ENCODE data around the gene IRAG1. TPM values are rescaled to one million over a fixed set of nuclear protein-coding genes. Genes with fewer than 3 reads are reported as not detected.

IRAG1 gene
- total RNA-seq, 2 experiments from 2014 or later, result 0.08 TPM; not detected in 1

DNA sequence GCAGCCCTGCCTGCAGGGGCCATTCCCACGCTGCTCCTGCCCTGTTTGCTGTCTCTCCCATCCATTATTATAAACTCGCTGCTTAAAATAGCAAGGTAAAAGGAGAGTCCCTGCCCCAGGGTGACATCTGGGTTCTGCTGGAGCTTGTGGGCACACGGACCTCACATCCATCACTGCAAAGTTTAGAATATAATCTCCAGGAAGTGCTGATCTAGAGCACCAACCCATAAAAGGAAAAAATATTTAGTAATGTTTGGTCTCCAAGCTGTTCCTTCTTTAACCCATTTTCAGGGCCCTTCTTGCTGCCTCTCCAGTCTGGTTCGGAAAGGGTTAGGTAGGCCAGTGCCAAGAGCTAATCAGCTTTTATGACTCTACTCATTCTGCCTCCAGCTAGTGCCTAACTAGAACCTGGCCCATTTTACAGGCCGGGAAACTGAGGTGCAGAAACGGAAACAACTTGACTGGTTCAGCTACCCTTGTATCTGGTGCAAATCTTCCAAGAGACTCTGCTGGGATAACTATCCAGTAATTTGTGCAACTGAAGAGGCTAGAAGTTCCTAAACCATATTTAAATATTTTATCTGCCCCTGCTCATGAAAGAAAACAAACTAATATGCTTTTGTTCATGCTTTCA, 37.5 kb downstream of the IRAG1 start:
- H3K27ac Mint-ChIP-seq, result no peak overlapping the region
- no peaks in the 10 kb centered on the region for H3K36me3 Mint-ChIP-seq (ENCODE audit: low read depth)
- H3K9me3 Mint-ChIP-seq, result no peaks in the 10 kb centered on the region
- H3K4me1 Mint-ChIP-seq, result peaks cover 47% of the 10 kb centered on the region
- POLR2A ChIA-PET, result no interaction called here
- CTCF ChIA-PET, result interaction anchor here (0.9 to 9.6 kb wide), 11 partner anchors 10 to 856 kb away, joined by 3 to 135 read pairs (median 4); partner anchors contain the start of gene RNF141
- H3K4me3 Mint-ChIP-seq, result no peak overlapping the region
- no peaks in the 10 kb centered on the region for H3K27me3 Mint-ChIP-seq
- DNase-seq, result no peak

DNA sequence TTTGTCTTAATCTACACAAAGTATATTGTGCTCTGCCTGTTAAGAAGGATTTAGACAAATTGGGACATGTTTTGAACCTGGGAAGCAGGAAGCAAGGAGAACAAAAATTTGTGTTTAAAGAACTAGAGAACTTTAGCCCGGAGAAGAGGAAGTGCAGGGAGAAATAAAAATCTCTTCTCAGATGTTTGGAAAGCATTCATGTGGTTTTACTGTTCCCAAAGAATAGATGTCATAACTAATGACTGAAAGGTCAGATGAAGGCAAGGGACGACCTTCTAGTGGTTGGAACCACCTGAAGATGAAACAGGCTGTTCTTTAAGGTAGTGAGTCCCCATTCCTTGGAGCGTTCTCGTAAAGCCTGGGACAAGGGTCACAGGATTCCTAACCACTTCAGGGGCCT, 38.3 kb downstream of the IRAG1 start:
- no peak overlapping the region for H3K27ac Mint-ChIP-seq

DNA sequence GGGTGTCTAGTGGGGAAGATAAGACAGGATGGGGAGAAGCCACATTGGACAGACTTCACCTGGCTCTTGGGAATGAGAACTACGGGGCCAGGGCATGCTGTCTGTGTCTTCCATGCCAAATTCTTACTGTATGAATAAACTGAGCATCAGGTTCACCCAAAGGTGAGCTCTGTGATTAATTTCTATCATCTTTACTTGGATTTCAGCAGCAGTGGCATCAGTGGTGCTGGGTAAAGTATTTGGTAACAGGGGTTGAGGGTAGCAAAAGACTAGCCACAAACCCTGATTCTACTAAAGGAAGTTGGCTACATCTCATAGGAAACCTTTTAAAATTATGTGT, 38.8 kb downstream of the IRAG1 start:
- no peak overlapping the region for H3K27ac Mint-ChIP-seq
- H3K27me3 Mint-ChIP-seq, result no peaks in the 10 kb centered on the region
- no peak for DNase-seq
- H3K4me3 Mint-ChIP-seq, result no peak overlapping the region
- no peaks in the 10 kb centered on the region for H3K9me3 Mint-ChIP-seq
- no peaks in the 10 kb centered on the region for H3K36me3 Mint-ChIP-seq (ENCODE audit: low read depth)
- H3K4me1 Mint-ChIP-seq, result peaks cover 45% of the 10 kb centered on the region
- CTCF ChIA-PET, result interaction anchor here (0.7 to 9.6 kb wide), 28 partner anchors 10 to 855 kb away, joined by 3 to 135 read pairs (median 5); partner anchors contain the start of genes LYVE1 and RNF141
- POLR2A ChIA-PET, result interaction anchor here (0.7 to 1.5 kb wide), 4 partner anchors 8 to 244 kb away, joined by 3 read pairs; no protein-coding TSS in a partner anchor

More for the DNA sequence above, 38.3 kb downstream of the IRAG1 start:
- ChIA-PET CTCF (interaction anchor here (0.7 to 9.6 kb wide), 21 partner anchors 10 to 855 kb away, joined by 3 to 135 read pairs (median 5); partner anchors contain the start of gene RNF141), POLR2A (interaction anchor here (0.9 to 1.5 kb wide), 2 partner anchors 199 to 241 kb away, joined by 3 read pairs; no protein-coding TSS in a partner anchor)
- no peaks in the 10 kb centered on the region for H3K9me3 Mint-ChIP-seq
- H3K27me3 Mint-ChIP-seq, result no peaks in the 10 kb centered on the region
- no peak overlapping the region for H3K4me3 Mint-ChIP-seq
- DNase-seq, result no peak
- no peaks in the 10 kb centered on the region for H3K36me3 Mint-ChIP-seq (ENCODE audit: low read depth)
- H3K4me1 Mint-ChIP-seq, result peaks cover 47% of the 10 kb centered on the region

DNA sequence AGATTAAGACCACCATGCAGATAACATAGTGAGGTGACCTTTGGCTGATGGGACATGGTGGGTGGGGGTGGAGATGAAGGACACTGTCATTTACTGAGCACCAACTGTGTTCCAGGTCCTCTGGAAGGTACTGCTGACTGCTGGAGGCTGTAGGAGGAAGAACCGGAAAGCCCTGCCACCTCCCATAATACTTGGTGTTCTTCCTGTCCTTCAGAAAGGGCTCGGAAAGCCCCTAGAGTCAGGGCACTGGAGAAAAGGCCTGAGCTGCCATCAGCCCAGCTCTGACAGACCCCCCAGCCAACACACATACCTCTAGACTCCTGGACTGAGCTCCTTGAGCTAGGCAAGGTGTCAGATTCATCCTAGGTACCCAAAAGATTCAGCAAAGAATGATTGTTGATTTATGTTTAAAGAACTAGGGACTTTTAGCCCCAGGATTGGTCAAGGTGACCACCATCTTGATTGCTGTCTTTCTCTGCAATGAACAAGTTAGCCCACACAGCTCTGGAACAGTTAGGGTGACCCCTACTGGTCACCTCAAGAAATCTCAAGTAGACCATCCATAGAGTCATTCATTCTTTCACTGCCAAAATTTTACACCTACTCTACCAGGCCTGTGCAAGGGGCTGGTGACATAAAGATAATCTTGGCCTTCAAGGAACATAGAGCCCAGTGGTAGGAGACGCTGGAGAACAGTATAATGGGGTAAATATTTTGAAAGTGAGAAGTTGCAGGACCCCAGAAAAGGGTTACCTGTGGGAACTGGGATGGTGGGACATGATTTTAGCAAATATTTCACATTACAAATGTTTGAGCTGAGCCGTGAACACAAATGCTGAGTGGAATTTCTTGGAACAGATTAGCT, 39.4 kb downstream of the IRAG1 start:
- no peak overlapping the region for H3K4me3 Mint-ChIP-seq
- no peaks in the 10 kb centered on the region for H3K9me3 Mint-ChIP-seq
- peaks cover 39% of the 10 kb centered on the region for H3K4me1 Mint-ChIP-seq
- DNase-seq, result peak; percentile 49
- H3K27me3 Mint-ChIP-seq, result no peaks in the 10 kb centered on the region
- POLR2A ChIA-PET, result interaction anchor here (0.7 to 1.5 kb wide), 5 partner anchors 9 to 244 kb away, joined by 3 to 5 read pairs (median 3); partner anchors contain the start of gene RNF141
- CTCF ChIA-PET, result interaction anchor here (0.5 to 9.6 kb wide), 36 partner anchors 10 to 1187 kb away, joined by 3 to 135 read pairs (median 4); partner anchors contain the start of genes LYVE1 and RNF141
- no peaks in the 10 kb centered on the region for H3K36me3 Mint-ChIP-seq (ENCODE audit: low read depth)
- no peak overlapping the region for H3K27ac Mint-ChIP-seq

DNA sequence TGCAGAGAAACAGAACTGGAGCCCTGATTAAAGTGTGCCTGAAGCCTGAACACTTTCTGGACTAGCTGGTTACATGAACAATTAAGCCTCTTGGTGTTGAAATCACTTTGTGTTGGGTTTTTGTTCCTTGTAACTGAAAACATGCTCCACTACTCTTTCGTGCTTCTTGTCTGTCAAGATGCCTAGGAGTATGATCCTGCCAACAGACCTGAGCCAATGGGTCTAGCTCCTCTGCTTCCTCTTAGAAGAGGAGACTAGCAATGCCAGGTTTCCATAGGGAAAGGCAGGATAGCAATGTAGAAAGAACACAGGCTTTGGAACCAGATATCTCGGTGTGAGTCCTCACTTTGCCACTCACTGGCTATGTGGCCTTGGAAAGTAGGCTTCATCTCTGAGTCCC, 40.3 kb downstream of the IRAG1 start:
- Mint-ChIP-seq H3K9me3 (no peaks in the 10 kb centered on the region), H3K4me3 (no peak overlapping the region), H3K4me1 (peaks cover 31% of the 10 kb centered on the region), H3K36me3 (ENCODE audit: low read depth) (no peaks in the 10 kb centered on the region), H3K27me3 (no peaks in the 10 kb centered on the region), H3K27ac (no peak overlapping the region)
- ChIA-PET CTCF (interaction anchor here (1.2 to 9.6 kb wide), 12 partner anchors 15 to 287 kb away, joined by 3 to 135 read pairs (median 4); partner anchors contain the start of gene RNF141), POLR2A (no interaction called here)
- DNase-seq, result no peak

DNA sequence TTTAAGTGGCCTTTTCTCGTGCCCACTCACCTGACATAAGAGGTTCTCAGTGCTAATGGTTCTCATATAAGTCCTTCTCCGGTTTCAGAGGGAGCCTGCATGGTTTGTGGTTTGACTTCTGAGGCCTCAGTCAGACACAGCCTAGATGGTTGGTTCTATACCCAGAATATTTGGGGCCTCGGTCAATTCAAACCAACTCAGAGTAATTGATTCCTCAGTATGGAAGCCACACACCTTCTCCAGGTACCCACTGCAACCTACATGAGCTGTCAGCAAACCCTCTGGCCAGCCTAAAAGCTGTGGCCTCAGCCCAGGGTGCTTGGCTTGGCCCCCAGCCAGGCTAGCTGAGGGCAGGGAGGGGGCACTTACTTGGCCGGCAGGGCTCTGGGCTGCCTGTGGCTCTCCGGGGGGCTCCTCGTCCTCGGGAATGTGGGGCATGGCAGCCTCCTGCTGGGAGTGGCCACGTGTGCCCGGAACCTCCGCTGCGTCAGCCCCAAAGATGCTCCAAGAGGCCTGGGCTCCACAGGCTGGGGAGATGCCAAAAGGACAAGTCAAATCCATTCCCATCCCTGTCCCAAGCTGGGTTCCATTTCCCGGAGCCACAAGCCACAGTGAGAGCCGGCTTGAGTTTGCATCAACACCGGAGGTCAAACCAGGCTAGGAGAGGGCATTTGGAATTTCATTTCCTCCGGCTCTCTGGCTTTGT, 41.7 kb downstream of the IRAG1 start:
- POLR2A ChIA-PET, result interaction anchor here (0.6 to 1.9 kb wide), 2 partner anchors 235 to 243 kb away, joined by 3 to 4 read pairs; no protein-coding TSS in a partner anchor
- no peak overlapping the region for H3K27ac Mint-ChIP-seq

DNA sequence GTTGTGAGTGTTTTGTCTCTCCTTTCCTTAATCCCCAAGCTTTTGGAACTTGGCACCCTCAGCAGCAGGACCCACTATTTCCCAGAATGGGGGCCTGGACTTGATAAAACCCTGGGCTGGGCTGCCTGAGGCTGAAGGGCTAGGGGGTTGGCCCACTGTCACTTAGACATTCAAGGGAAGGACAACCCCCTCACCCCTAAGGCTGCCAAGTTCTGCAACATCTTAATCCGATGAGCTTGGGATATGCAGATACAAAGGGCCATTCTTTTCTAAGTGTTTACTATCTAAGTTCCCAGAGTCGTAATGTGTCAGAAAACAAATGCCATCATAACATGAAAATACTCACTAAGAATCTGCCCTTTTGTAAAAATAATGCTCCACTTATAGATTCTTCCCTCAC, 42.9 kb downstream of the IRAG1 start:
- ChIA-PET POLR2A (no interaction called here), CTCF (interaction anchor here (0.7 to 9.6 kb wide), 4 partner anchors 9 to 284 kb away, joined by 3 to 135 read pairs (median 4); no protein-coding TSS in a partner anchor)
- no peak for DNase-seq
- Mint-ChIP-seq H3K4me1 (peaks cover 22% of the 10 kb centered on the region), H3K4me3 (no peak overlapping the region), H3K9me3 (no peaks in the 10 kb centered on the region), H3K27ac (no peak overlapping the region), H3K27me3 (no peaks in the 10 kb centered on the region), H3K36me3 (ENCODE audit: low read depth) (no peaks in the 10 kb centered on the region)

More for the DNA sequence above, 41.7 kb downstream of the IRAG1 start:
- Mint-ChIP-seq H3K4me1 (peaks cover 26% of the 10 kb centered on the region), H3K4me3 (no peak overlapping the region), H3K36me3 (ENCODE audit: low read depth) (no peaks in the 10 kb centered on the region), H3K9me3 (no peaks in the 10 kb centered on the region), H3K27me3 (no peaks in the 10 kb centered on the region)
- CTCF ChIA-PET, result interaction anchor here (0.6 to 9.6 kb wide), 4 partner anchors 13 to 285 kb away, joined by 3 to 135 read pairs (median 25); partner anchors contain the start of gene RNF141
- no peak for DNase-seq

DNA sequence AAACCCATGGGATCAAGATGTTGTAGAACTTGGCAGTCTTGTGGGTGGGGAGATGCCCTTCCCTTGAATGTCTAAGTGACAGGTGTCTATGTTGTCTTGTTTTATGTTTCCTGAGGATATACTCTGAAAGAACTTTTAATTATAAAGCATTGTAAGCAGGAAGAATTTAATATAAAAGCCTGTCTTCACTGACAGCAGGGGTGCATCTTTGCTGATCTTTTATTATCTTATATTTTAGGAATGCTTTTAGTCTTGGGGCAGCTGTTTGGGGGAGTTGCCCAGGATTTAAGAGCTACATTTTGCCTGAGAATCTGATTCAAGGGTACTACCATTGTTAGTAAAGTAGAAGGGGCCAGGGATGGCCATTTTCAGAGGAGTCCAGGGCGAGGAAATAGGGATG, 43.4 kb downstream of the IRAG1 start:
- no peak for DNase-seq
- POLR2A ChIA-PET, result no interaction called here
- Mint-ChIP-seq H3K4me3 (no peak overlapping the region), H3K36me3 (ENCODE audit: low read depth) (no peaks in the 10 kb centered on the region), H3K27me3 (no peaks in the 10 kb centered on the region), H3K27ac (no peak overlapping the region), H3K9me3 (no peaks in the 10 kb centered on the region), H3K4me1 (peaks cover 21% of the 10 kb centered on the region)
- CTCF ChIA-PET, result interaction anchor here (1.0 to 9.6 kb wide), 3 partner anchors 8 to 236 kb away, joined by 3 to 135 read pairs (median 5); no protein-coding TSS in a partner anchor

DNA sequence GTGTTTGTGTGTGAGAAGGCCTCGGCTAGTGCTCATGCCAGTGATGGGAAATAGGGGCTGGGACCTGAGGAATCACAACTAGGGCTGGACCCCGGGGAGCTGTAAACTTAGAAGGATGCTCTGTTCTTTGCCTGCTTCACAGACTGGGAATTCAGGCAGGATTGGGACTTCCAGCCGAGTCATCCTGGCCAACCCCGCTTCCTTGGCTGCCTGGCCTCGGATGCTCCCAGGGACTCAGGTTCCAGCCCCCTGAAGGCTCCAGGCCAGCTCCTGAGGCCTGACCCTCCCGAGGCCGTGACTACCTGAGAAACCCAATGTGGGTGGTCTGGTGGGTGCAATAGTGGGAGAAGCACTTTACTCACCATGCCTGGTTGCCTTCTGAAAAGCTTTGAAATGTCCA, 44.7 kb downstream of the IRAG1 start:
- POLR2A ChIA-PET, result interaction anchor here (0.6 to 3.0 kb wide), 2 partner anchors 108 to 180 kb away, joined by 3 to 13 read pairs; partner anchors contain the start of gene RNF141

DNA sequence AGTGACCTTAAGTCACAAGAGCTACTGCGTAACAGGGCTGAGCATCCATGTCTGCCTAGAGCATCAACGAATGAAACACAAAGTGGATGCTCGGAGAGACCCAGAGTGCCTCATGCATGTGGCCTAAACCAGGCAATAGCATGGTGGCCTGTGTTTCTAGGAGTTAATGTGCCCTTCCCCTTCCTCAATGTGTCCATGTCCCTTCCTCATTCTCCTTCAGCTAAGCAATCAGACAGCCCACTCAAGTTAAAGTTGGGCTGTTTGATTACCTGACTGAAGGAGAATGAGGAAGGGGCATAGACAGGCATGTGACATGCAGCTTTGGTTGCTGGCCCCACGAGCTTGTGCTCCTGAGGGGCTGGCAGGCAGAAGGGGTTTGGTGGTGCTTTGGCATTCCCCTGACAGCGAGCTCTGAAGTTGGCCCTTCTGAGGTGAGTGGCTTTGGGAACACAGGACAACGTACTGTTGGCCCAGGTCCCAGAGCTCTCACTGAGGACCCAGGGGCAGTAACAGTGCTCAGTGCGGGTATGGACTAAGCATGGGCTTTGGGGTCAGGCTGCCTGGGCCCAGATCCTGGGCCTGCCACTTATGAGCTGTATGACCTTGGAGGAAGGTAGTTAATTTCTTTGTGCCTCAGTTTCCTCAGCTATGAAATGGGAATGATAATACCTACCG, 46.7 kb downstream of the IRAG1 start:
- H3K4me1 Mint-ChIP-seq, result peaks cover 10% of the 10 kb centered on the region
- H3K27ac Mint-ChIP-seq, result no peak overlapping the region
- DNase-seq, result no peak
- no peaks in the 10 kb centered on the region for H3K27me3 Mint-ChIP-seq
- no peaks in the 10 kb centered on the region for H3K9me3 Mint-ChIP-seq
- ChIA-PET POLR2A (interaction anchor here (0.9 to 3.0 kb wide), 4 partner anchors 17 to 192 kb away, joined by 3 to 13 read pairs (median 3); partner anchors contain the start of genes AMPD3, CTR9 and RNF141), CTCF (interaction anchor here (0.9 to 3.6 kb wide), 4 partner anchors 106 to 241 kb away, joined by 3 to 18 read pairs (median 5); partner anchors contain the start of gene RNF141)
- H3K4me3 Mint-ChIP-seq, result no peak overlapping the region
- no peaks in the 10 kb centered on the region for H3K36me3 Mint-ChIP-seq (ENCODE audit: low read depth)

More for the DNA sequence above, 44.7 kb downstream of the IRAG1 start:
- H3K27me3 Mint-ChIP-seq, result no peaks in the 10 kb centered on the region
- H3K9me3 Mint-ChIP-seq, result no peaks in the 10 kb centered on the region
- CTCF ChIA-PET, result interaction anchor here (1.5 to 3.6 kb wide), 4 partner anchors 88 to 282 kb away, joined by 3 to 18 read pairs (median 6); partner anchors contain the start of gene RNF141
- H3K4me1 Mint-ChIP-seq, result peaks cover 10% of the 10 kb centered on the region
- DNase-seq, result no peak
- H3K27ac Mint-ChIP-seq, result no peak overlapping the region
- no peak overlapping the region for H3K4me3 Mint-ChIP-seq
- no peaks in the 10 kb centered on the region for H3K36me3 Mint-ChIP-seq (ENCODE audit: low read depth)

DNA sequence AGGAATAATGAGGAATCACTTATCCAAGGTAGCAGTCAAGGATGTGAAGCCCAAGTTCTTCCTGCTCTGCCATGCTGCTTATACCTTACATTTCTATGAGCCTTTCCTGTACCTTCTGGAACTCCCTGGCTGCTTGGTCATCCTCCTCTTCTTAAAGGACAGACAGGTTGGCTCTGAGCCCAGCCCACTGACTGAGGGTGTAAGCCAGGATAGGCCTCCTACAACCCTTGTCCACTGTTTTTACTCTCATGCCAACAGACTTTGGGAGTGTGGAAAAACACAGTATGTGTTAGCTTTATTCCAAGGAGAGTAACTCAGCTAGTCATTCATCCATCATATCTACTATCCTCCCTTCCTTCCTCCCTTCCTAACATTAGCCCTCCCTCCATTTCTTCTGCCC, 47.5 kb downstream of the IRAG1 start:
- H3K27ac Mint-ChIP-seq, result no peak overlapping the region
- no peaks in the 10 kb centered on the region for H3K27me3 Mint-ChIP-seq
- POLR2A ChIA-PET, result interaction anchor here (3.0 kb wide), 1 partner anchor 105 kb away, joined by 13 read pairs; the partner anchor contains the start of gene RNF141
- H3K4me1 Mint-ChIP-seq, result peaks cover 10% of the 10 kb centered on the region
- no peak for DNase-seq
- CTCF ChIA-PET, result interaction anchor here (0.9 to 3.6 kb wide), 2 partner anchors 105 to 190 kb away, joined by 3 to 18 read pairs; partner anchors contain the start of gene RNF141
- H3K36me3 Mint-ChIP-seq (ENCODE audit: low read depth), result no peaks in the 10 kb centered on the region
- no peaks in the 10 kb centered on the region for H3K9me3 Mint-ChIP-seq
- no peak overlapping the region for H3K4me3 Mint-ChIP-seq
